ENCODE data around the gene PCDH17. TPM values are rescaled to one million over a fixed set of nuclear protein-coding genes. Genes with fewer than 3 reads are reported as not detected.

Gene PCDH17
- not detected for total RNA-seq

- Mint-ChIP-seq H3K4me1 (peaks cover 18% of the 10 kb centered on the region), H3K4me3 (peak within 1 kb of the TSS; percentile 78), H3K27me3 (peaks cover 67% of the 10 kb centered on the region), H3K9me3 (peaks cover 2% of the 10 kb centered on the region), H3K27ac (peak within 1 kb of the TSS; percentile 77), H3K36me3 (peaks cover 2% of the 10 kb centered on the region)
- DNase-seq (peak; percentile 27), ATAC-seq (ENCODE audit: low read depth) (peak; percentile 14)
- POLR2A ChIA-PET = no interaction called here
Measured at GRCh38 chr13:57631596-57632275, at the start of gene PCDH17. Gene PCDH17 (plus strand): TSS chr13:57631744. CDS start chr13:57632547, 803 bp downstream.

DNA sequence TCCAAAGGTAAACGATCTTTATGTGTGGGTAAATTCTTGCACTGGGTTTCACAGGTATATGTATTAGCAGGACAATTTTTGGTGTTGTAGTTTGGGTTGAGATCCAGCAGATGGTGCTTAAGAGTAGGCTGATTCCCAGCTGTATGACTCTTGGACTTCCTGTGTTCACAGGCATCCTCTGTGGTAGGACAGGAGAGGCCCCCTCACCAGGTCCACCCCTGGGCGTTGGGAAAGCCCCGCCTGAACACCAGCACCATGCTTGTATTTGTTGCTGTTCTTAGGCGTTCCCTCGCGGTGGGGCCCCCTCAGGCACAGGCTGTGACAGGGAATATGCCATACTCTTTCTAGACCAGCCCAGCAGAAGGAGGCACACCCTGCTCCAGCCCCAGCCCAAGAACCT lies 49.5 kb upstream of the PCDH17 start:
- ATAC-seq (ENCODE audit: low read depth) (no peak), DNase-seq (no peak)
- Mint-ChIP-seq H3K27ac (no peak overlapping the region), H3K36me3 (no peaks in the 10 kb centered on the region), H3K4me3 (no peak overlapping the region), H3K9me3 (peaks cover 5% of the 10 kb centered on the region), H3K27me3 (peaks cover 1% of the 10 kb centered on the region), H3K4me1 (no peaks in the 10 kb centered on the region)
- POLR2A ChIA-PET = no interaction called here

- Mint-ChIP-seq H3K4me3 (no peak overlapping the region), H3K4me1 (no peaks in the 10 kb centered on the region), H3K27me3 (peaks cover 1% of the 10 kb centered on the region), H3K9me3 (peaks cover 4% of the 10 kb centered on the region), H3K36me3 (no peaks in the 10 kb centered on the region), H3K27ac (no peak overlapping the region)
- POLR2A ChIA-PET = no interaction called here
- no peak for ATAC-seq (ENCODE audit: low read depth)
- no peak for DNase-seq
Measured at GRCh38 chr13:57583529-57583928, 48.0 kb upstream of the PCDH17 start.

- H3K27me3 Mint-ChIP-seq = no peaks in the 10 kb centered on the region
- no peak for ATAC-seq (ENCODE audit: low read depth)
- no peaks in the 10 kb centered on the region for H3K4me1 Mint-ChIP-seq
- POLR2A ChIA-PET = no interaction called here
- no peak overlapping the region for H3K27ac Mint-ChIP-seq
- DNase-seq = no peak
- H3K9me3 Mint-ChIP-seq = no peaks in the 10 kb centered on the region
- H3K36me3 Mint-ChIP-seq = no peaks in the 10 kb centered on the region
- H3K4me3 Mint-ChIP-seq = no peak overlapping the region
Measured at GRCh38 chr13:57588639-57589038, 42.9 kb upstream of the PCDH17 start.

DNA sequence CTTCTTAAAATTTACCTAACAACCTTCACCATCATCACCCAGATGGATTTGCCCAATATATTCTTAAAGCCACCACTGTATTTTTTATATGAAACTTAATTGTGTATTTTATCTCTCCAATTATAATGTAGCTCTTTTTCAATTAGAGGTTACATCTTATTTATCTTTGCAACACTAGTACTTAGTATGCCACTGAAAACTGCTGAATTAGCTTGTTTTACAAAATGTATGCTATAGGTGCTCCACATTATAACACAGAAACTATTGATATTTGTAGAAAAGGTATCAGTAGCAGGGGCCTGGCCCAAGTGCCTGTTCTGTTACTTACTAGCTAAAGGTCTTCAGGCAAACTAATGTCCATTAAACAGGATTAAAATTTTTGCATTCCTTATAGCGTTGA lies 35.8 kb upstream of the PCDH17 start:
- no peak overlapping the region for H3K4me3 Mint-ChIP-seq
- H3K36me3 Mint-ChIP-seq = no peaks in the 10 kb centered on the region
- DNase-seq (no peak), ATAC-seq (ENCODE audit: low read depth) (no peak)
- no peak overlapping the region for H3K27ac Mint-ChIP-seq
- no peaks in the 10 kb centered on the region for H3K4me1 Mint-ChIP-seq
- H3K27me3 Mint-ChIP-seq = no peaks in the 10 kb centered on the region
- H3K9me3 Mint-ChIP-seq = peaks cover 5% of the 10 kb centered on the region
- POLR2A ChIA-PET = no interaction called here

DNA sequence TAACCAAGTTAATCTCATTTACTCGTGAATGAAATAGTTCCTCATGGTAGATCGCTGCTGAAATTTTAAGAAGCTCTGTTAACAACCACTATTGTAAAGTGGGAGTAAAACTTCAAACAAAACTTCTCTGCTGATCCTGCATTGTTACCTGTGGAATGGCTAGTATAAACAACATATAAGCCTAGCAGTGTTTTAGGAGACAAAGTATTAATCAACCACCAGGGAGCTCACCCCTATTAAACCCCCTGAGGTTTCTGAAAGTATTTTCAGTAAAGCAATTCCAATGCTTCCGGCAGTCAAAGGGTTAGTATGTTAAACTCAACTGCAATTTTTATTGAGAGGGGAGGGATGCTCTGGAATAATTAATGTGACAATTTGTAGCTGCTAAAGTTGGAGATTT lies 30.0 kb upstream of the PCDH17 start:
- ATAC-seq (ENCODE audit: low read depth) = no peak
- no peak overlapping the region for H3K4me3 Mint-ChIP-seq
- H3K27me3 Mint-ChIP-seq = no peaks in the 10 kb centered on the region
- H3K9me3 Mint-ChIP-seq = peaks cover 5% of the 10 kb centered on the region
- H3K36me3 Mint-ChIP-seq = no peaks in the 10 kb centered on the region
- H3K27ac Mint-ChIP-seq = no peak overlapping the region
- POLR2A ChIA-PET = no interaction called here
- DNase-seq = no peak
- H3K4me1 Mint-ChIP-seq = no peaks in the 10 kb centered on the region

- DNase-seq (no peak), ATAC-seq (ENCODE audit: low read depth) (no peak)
- H3K9me3 Mint-ChIP-seq = no peaks in the 10 kb centered on the region
- no peak overlapping the region for H3K4me3 Mint-ChIP-seq
- POLR2A ChIA-PET = no interaction called here
- no peaks in the 10 kb centered on the region for H3K27me3 Mint-ChIP-seq
- no peak overlapping the region for H3K27ac Mint-ChIP-seq
- no peaks in the 10 kb centered on the region for H3K36me3 Mint-ChIP-seq
- H3K4me1 Mint-ChIP-seq = no peaks in the 10 kb centered on the region
Measured at GRCh38 chr13:57604442-57604841, 27.1 kb upstream of the PCDH17 start.

DNA sequence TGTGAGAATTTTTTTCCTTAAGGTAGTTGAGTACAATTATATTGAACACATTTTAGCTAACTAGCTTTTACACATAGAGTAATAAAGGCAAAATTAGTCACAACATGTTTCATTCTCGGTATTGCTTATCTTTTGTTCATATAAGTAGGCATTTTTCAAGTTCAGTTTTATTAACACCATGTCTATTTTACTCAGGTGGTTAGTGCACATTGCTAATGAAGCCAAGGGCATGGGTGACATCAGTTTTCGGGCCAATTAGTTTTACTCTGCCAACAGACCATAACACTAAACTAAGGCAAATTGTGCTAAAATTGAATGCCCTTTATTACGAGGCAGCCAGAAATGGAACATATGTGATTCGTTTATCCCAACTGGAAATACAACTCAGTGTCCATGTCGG lies 19.6 kb upstream of the PCDH17 start:
- Mint-ChIP-seq H3K36me3 (no peaks in the 10 kb centered on the region), H3K4me1 (no peaks in the 10 kb centered on the region), H3K27ac (no peak overlapping the region), H3K9me3 (no peaks in the 10 kb centered on the region), H3K27me3 (no peaks in the 10 kb centered on the region), H3K4me3 (no peak overlapping the region)
- ATAC-seq (ENCODE audit: low read depth) (no peak), DNase-seq (no peak)
- POLR2A ChIA-PET = no interaction called here

GRCh38 chr13:57612568-57612967 lies 19.0 kb upstream of the PCDH17 start:
- DNase-seq = no peak
- Mint-ChIP-seq H3K4me3 (no peak overlapping the region), H3K36me3 (no peaks in the 10 kb centered on the region), H3K4me1 (no peaks in the 10 kb centered on the region), H3K27ac (no peak overlapping the region), H3K27me3 (no peaks in the 10 kb centered on the region), H3K9me3 (no peaks in the 10 kb centered on the region)
- no peak for ATAC-seq (ENCODE audit: low read depth)
- POLR2A ChIA-PET = no interaction called here

DNA sequence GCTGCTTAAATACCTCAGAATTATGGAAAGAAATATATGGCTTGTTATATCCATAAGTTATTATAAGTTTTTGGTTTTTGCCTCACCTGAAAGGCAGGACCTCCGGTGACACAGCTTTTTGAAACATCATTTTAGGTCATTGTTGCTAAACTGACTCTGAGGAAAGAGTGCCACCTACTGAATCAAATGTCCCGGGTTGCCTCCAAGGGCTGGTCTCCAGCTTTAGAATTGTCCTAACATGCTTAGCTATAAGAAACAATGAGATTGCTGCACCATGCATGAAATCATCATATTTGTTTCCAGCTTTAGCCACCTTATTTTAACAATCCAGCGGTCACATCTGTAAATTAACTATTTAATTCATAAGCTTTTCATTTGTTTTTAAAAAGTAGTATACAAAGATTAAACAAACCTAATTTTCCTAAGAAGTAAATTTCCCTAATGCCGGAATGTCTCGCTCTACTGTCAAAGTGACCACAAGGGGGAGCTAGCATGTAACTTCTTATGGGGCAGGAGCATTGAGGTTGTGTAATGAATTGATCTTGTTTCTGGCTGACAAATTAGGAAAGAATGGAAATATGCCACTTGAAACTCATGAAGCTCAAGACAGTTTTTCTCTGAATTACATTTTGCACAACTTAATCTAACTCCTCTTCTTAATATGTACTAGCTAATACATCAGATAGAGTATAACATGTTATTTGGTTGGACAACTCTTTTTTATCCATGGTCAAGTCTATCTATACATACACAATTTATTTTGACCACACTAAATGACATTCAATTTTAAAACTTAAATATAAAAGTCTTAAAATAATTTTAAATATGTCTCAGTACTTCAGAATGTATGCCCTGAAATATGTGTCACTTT lies 6.7 kb upstream of the PCDH17 start:
- H3K4me3 Mint-ChIP-seq = no peak overlapping the region
- DNase-seq = no peak

DNA sequence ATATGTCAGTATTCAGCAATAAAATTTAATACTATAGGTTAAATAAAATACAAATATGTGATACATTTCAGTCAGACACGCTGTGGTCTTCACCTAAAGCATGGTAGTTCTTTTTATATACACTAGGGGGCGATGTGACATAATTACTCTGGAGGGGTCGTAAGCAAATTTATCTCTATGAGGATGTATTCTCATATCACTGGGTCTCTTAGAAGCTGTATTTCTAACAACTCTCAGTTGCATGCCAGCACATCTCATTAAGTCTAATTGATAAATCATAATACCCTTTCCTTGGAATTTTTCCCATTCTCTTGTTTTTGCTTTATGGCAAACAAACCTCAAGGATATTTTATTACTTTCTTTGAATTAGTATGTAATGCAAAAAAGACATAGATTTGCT lies 3.9 kb upstream of the PCDH17 start:
- no peak for ATAC-seq (ENCODE audit: low read depth)
- H3K4me1 Mint-ChIP-seq = peaks cover 12% of the 10 kb centered on the region
- DNase-seq = no peak
- POLR2A ChIA-PET = no interaction called here
- no peak overlapping the region for H3K27ac Mint-ChIP-seq
- H3K9me3 Mint-ChIP-seq = peaks cover under 1% of the 10 kb centered on the region
- H3K27me3 Mint-ChIP-seq = peaks cover 50% of the 10 kb centered on the region
- H3K4me3 Mint-ChIP-seq = no peak overlapping the region
- H3K36me3 Mint-ChIP-seq = peaks cover 1% of the 10 kb centered on the region

More for the DNA sequence above, 6.7 kb upstream of the PCDH17 start:
- Mint-ChIP-seq H3K27ac (no peak overlapping the region), H3K9me3 (no peaks in the 10 kb centered on the region), H3K36me3 (no peaks in the 10 kb centered on the region), H3K4me1 (peaks cover under 1% of the 10 kb centered on the region), H3K27me3 (peaks cover 22% of the 10 kb centered on the region)
- no peak for ATAC-seq (ENCODE audit: low read depth)
- POLR2A ChIA-PET = no interaction called here

GRCh38 chr13:57629391-57629804 lies 2.1 kb upstream of the PCDH17 start:
- H3K9me3 Mint-ChIP-seq = peaks cover 2% of the 10 kb centered on the region
- H3K27me3 Mint-ChIP-seq = peaks cover 62% of the 10 kb centered on the region
- peaks cover 15% of the 10 kb centered on the region for H3K4me1 Mint-ChIP-seq
- no peak for ATAC-seq (ENCODE audit: low read depth)
- POLR2A ChIA-PET = no interaction called here
- H3K27ac Mint-ChIP-seq = no peak overlapping the region
- peak overlapping the region; percentile 26 for H3K4me3 Mint-ChIP-seq
- H3K36me3 Mint-ChIP-seq = peaks cover 2% of the 10 kb centered on the region
- DNase-seq = peak; percentile 22

DNA sequence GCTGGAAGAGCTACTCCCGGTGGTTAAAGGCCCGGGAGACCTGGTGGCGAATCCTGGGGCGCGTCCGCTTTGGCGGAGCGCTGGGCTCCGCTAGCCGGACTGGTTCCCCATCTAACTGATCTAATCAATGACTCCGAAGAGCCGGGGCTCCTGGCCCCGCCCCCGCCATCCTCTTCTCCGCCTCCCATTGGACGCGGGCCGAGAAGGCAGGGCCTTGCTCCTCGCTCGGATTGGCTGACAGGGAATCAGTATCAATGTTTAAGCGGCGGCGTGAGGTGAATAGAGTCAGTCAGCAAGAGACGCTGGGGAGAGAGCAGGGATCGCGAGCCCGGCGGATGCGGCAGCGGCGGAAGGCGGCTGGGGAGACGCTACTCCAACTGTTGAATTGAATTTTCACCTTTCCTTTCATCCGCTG lies 1.7 kb upstream of the PCDH17 start:
- Mint-ChIP-seq H3K4me3 (peak overlapping the region; percentile 26), H3K9me3 (peaks cover 2% of the 10 kb centered on the region), H3K36me3 (peaks cover 2% of the 10 kb centered on the region), H3K27ac (no peak overlapping the region), H3K4me1 (peaks cover 18% of the 10 kb centered on the region), H3K27me3 (peaks cover 66% of the 10 kb centered on the region)
- peak; percentile 39 for ATAC-seq (ENCODE audit: low read depth)
- POLR2A ChIA-PET = no interaction called here
- DNase-seq = peak; percentile 39

All from activated naive CD8-positive, alpha-beta T cell treated with anti-CD3 and anti-CD28 coated beads, Interleukin-2, amount 10 ng/mL, durations not matched to agents 7 days and 5 days (primary cell).